ENCODE data around the gene MAP3K3.
A peak's percentile ranks its signal among the peaks of the same experiment; 100 is the strongest.

MAP3K3 gene

DNA sequence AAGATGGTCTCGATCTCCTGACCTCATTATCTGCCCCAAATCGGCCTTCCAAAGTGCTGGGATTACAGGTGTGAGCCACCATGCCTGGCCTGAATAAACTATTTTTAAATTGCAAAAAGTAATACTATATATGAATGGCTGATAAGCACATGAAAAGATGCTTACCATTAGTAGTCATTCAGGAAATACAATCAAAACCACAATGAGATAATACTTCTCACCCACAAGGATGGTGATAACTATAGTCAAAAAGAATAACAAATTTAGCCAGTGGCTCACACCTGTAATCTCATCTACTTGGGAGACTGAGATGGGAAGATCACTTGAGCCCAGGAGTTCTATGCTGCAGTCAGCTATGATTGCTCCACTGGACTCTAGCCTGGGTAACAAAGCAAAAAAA is 23.9 kb upstream of the MAP3K3 start:
- Histone ChIP-seq H3K27me3 (ENCODE audit: control insufficient read depth, insufficient read depth, low read length) (no peaks in the 10 kb centered on the region), H3K4me3 (ENCODE audit: low read length) (no peak overlapping the region), H3K9me3 (replicated peaks; ENCODE audit: low read length) (no peaks in the 10 kb centered on the region), H3K4me2 (ENCODE audit: low read length) (no peak overlapping the region), H3K9ac (ENCODE audit: low read depth, low read length) (no peak overlapping the region), H3K4me1 (ENCODE audit: control insufficient read depth, insufficient read depth, low read length) (peaks cover 12% of the 10 kb centered on the region), H3K36me3 (ENCODE audit: insufficient read depth, low read length) (peaks cover 12% of the 10 kb centered on the region)

- Histone ChIP-seq H3K9me3 (replicated peaks; ENCODE audit: low read length) (no peaks in the 10 kb centered on the region), H3K36me3 (ENCODE audit: insufficient read depth, low read length) (peaks cover 13% of the 10 kb centered on the region), H3K27me3 (ENCODE audit: control insufficient read depth, insufficient read depth, low read length) (no peaks in the 10 kb centered on the region), H3K4me3 (ENCODE audit: low read length) (peak within 1 kb of the TSS; percentile 80), H3K4me1 (ENCODE audit: control insufficient read depth, insufficient read depth, low read length) (peaks cover 12% of the 10 kb centered on the region), H3K9ac (ENCODE audit: low read depth, low read length) (peak within 1 kb of the TSS; percentile 92), H3K4me2 (ENCODE audit: low read length) (peak within 1 kb of the TSS; percentile 89)
Observed at GRCh38 chr17:63600569-63601438, 21.4 kb upstream of the MAP3K3 start, which contains the start of gene TACO1. Gene TACO1, plus strand, starts transcription at chr17:63600895. Its CDS starts 189 bp downstream, at chr17:63601084.

DNA sequence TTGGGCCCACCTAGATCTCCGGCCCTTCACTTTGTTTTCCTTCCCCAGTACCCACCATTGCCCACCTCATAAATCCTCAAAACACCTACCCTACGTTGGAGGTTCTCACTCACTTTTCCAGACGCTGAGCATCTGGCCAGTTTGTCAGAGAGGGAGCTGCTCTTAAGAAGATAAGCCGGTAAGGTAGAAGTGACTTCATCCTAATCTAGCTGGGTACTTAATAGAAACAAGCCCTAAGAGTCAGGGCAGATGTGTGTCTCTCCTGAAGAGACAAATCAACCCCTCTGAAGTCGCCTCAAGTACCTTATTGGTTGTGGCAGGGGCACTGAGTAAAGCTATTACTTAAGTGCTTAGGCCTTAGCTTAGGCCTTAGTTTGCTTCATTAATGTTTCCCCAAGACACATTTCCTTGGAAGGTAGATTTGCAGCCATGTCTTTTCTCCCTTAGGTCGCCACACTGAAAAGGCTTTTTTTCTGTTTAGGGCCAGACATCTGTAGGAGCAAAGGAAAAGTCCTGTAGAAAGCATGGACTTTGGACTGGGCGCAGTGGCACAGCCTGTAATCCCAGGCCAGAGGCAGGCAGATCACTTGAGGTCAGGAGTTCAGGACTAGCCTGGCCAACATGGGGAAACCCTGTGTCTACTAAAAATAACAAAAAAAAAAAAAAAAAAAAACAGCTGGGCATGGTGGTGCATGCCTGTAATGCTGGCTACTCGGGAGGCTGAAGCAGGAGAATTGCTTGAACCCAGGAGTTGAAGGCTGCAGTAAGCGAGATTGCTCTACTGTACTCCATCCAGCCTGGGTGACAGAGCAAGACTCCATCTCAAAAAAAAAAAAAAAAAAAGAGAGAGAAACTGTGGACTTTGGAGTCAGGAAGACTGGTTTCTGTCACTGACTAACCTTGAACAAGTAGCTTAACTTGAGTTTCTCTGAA is 20.5 kb upstream of the MAP3K3 start:
- H3K4me3 ChIP-seq (ENCODE audit: low read length) = peak overlapping the region; percentile 80
- peaks cover 20% of the 10 kb centered on the region for H3K36me3 ChIP-seq (ENCODE audit: insufficient read depth, low read length)
- H3K9me3 ChIP-seq (replicated peaks; ENCODE audit: low read length) = no peaks in the 10 kb centered on the region
- H3K27me3 ChIP-seq (ENCODE audit: control insufficient read depth, insufficient read depth, low read length) = no peaks in the 10 kb centered on the region
- H3K4me1 ChIP-seq (ENCODE audit: control insufficient read depth, insufficient read depth, low read length) = peaks cover 12% of the 10 kb centered on the region
- peak overlapping the region; percentile 92 for H3K9ac ChIP-seq (ENCODE audit: low read depth, low read length)
- peak overlapping the region; percentile 89 for H3K4me2 ChIP-seq (ENCODE audit: low read length)

DNA sequence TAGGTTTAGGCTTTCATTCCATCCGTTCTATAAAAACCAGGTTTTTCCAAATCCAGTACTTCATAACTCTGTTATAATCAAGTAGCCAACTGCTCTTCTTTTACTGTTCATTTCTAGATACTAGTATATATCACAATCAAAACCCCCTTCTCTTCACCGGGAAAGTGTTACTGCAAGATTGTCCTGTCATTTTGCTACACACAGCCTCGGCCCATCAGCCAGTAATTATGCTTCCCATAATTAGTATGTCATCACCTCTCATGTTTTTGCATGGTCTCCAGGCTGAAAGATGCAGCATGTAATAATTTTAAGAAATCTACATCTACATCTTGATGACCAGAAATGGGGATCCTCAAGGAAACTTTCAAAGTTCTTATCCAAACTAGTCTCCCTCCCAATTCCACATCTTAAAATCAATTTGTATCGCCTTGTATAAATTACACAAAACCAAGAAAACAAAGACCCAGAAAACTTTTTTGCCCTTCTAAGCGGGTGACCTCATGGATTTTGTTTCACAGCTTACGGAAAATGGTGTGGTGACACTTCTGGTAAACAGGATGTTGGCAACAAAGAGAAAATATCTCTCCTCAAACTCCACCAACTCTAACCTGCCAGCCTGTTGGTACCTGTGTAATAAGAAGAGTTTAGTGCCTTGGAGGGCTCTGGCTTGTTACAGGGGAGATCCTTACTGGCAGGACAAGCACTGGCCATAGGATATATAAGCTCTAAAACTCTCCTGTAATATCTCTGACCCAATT is 12.2 kb upstream of the MAP3K3 start:
- H3K4me3 ChIP-seq (ENCODE audit: low read length) = no peak overlapping the region
- no peaks in the 10 kb centered on the region for H3K4me1 ChIP-seq (ENCODE audit: control insufficient read depth, insufficient read depth, low read length)
- H3K9ac ChIP-seq (ENCODE audit: low read depth, low read length) = no peak overlapping the region
- H3K9me3 ChIP-seq (replicated peaks; ENCODE audit: low read length) = no peaks in the 10 kb centered on the region
- H3K27me3 ChIP-seq (ENCODE audit: control insufficient read depth, insufficient read depth, low read length) = no peaks in the 10 kb centered on the region
- H3K36me3 ChIP-seq (ENCODE audit: insufficient read depth, low read length) = peaks cover 33% of the 10 kb centered on the region
- H3K4me2 ChIP-seq (ENCODE audit: low read length) = no peak overlapping the region

- Histone ChIP-seq H3K9me3 (replicated peaks; ENCODE audit: low read length) (no peaks in the 10 kb centered on the region), H3K36me3 (ENCODE audit: insufficient read depth, low read length) (peaks cover 26% of the 10 kb centered on the region), H3K4me3 (ENCODE audit: low read length) (no peak overlapping the region), H3K4me1 (ENCODE audit: control insufficient read depth, insufficient read depth, low read length) (no peaks in the 10 kb centered on the region), H3K4me2 (ENCODE audit: low read length) (no peak overlapping the region), H3K27me3 (ENCODE audit: control insufficient read depth, insufficient read depth, low read length) (no peaks in the 10 kb centered on the region), H3K9ac (ENCODE audit: low read depth, low read length) (no peak overlapping the region)
Observed at GRCh38 chr17:63610854-63611253, 11.4 kb upstream of the MAP3K3 start.

- Histone ChIP-seq H3K4me3 (ENCODE audit: low read length) (no peak overlapping the region), H3K9me3 (replicated peaks; ENCODE audit: low read length) (no peaks in the 10 kb centered on the region), H3K9ac (ENCODE audit: low read depth, low read length) (no peak overlapping the region), H3K27me3 (ENCODE audit: control insufficient read depth, insufficient read depth, low read length) (no peaks in the 10 kb centered on the region), H3K4me2 (ENCODE audit: low read length) (no peak overlapping the region), H3K36me3 (ENCODE audit: insufficient read depth, low read length) (peaks cover 22% of the 10 kb centered on the region), H3K4me1 (ENCODE audit: control insufficient read depth, insufficient read depth, low read length) (no peaks in the 10 kb centered on the region)
Observed at GRCh38 chr17:63611354-63611753, 10.9 kb upstream of the MAP3K3 start.

DNA sequence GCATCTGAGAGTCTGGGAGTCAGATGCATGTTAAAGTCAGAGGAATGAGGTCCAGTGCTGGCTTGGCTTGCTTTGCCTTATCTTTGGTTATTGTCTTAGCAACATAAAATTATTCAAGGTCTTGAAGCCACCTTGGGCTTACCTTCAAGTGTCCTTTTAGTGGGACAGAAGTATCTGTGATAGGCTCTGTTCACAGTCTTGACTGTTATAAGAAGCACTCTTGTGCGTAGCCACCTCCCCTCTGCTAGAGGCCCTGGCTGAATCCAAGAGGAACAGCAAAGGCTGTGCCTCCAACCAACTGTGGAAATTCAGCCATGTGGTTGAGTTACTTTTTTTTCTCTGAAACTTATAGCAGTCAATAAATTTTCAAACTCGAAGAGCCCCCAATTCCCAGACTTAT is 8.6 kb upstream of the MAP3K3 start:
- peaks cover under 1% of the 10 kb centered on the region for H3K36me3 ChIP-seq (ENCODE audit: insufficient read depth, low read length)
- no peaks in the 10 kb centered on the region for H3K27me3 ChIP-seq (ENCODE audit: control insufficient read depth, insufficient read depth, low read length)
- H3K9me3 ChIP-seq (replicated peaks; ENCODE audit: low read length) = no peaks in the 10 kb centered on the region
- no peak overlapping the region for H3K4me3 ChIP-seq (ENCODE audit: low read length)
- H3K4me2 ChIP-seq (ENCODE audit: low read length) = no peak overlapping the region
- no peak overlapping the region for H3K9ac ChIP-seq (ENCODE audit: low read depth, low read length)
- H3K4me1 ChIP-seq (ENCODE audit: control insufficient read depth, insufficient read depth, low read length) = no peaks in the 10 kb centered on the region

DNA sequence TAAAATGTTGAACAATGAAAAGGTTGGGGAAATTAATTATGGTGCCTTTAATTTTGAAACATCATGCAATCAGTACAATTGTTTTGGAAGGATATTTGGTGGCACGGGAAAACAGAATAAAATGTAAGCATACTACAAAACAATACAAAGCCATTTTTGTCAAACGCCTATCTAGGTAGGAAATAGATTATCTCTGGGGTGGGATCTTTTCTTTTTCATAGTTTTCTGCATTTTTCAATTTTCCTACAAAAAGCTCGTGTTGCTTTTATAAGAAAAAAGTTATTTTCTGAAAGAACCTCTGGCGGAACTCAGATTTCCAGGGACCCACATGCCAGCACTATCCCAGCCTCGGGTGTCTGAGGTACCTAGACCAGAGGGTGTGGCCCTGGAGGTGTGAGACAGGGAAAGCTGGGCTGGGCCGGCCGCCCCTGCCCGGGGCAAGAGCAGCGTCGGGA is 961 bp upstream of the MAP3K3 start:
- Histone ChIP-seq H3K4me3 (ENCODE audit: low read length) (peak overlapping the region; percentile 81), H3K9me3 (replicated peaks; ENCODE audit: low read length) (no peaks in the 10 kb centered on the region), H3K4me1 (ENCODE audit: control insufficient read depth, insufficient read depth, low read length) (peaks cover 13% of the 10 kb centered on the region), H3K27me3 (ENCODE audit: control insufficient read depth, insufficient read depth, low read length) (no peaks in the 10 kb centered on the region), H3K36me3 (ENCODE audit: insufficient read depth, low read length) (no peaks in the 10 kb centered on the region), H3K9ac (ENCODE audit: low read depth, low read length) (peak overlapping the region; percentile 84), H3K4me2 (ENCODE audit: low read length) (peak overlapping the region; percentile 92)

DNA sequence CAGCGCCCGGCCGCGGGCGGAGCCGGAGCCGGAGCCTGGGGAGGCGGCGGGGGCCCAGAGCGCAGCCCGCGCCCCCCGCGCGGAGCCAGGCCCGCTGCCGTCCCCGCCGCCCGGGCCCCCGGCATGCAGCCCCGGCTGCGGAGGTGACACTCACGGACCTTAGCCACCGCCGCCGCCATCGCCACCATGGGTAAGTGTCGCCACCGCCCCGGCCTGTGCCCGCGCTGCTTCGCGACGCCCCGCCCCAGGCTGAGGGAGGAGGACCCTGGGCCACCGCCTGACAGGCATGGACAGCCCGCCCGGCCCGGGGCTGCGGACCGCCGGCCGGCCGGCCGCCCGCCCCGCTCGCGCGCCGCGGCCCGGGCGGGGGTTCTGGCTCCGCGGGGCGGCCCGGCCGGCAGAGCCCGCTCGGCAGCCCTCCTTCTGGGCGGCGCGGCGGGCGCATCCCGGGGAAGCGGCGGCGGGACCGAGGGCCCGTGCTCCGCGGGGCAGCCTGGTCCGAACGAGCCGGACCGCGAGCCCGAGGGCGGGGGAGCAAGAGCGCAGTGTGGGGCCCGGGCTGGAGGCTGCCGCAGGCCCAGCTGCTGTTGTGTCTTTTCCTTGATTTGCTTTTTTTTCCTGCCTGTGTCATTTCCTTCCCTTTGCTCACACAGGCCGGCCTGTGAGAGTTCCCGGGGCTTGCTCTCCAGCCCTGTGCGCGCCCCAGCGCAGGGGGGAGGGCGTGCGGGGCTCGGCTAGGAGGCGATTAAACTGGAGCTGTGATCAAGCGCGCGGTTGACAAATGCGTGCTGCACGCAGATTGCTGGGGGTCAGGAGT is 565 bp downstream of the MAP3K3 start:
- Histone ChIP-seq H3K4me3 (ENCODE audit: low read length) (peak overlapping the region; percentile 95), H3K9ac (ENCODE audit: low read depth, low read length) (peak overlapping the region; percentile 87), H3K27me3 (ENCODE audit: control insufficient read depth, insufficient read depth, low read length) (no peaks in the 10 kb centered on the region), H3K9me3 (replicated peaks; ENCODE audit: low read length) (no peaks in the 10 kb centered on the region), H3K4me1 (ENCODE audit: control insufficient read depth, insufficient read depth, low read length) (peaks cover 22% of the 10 kb centered on the region), H3K36me3 (ENCODE audit: insufficient read depth, low read length) (no peaks in the 10 kb centered on the region), H3K4me2 (ENCODE audit: low read length) (peak overlapping the region; percentile 92)

GRCh38 chr17:63623786-63624530 is 1.7 kb downstream of the MAP3K3 start:
- Histone ChIP-seq H3K9me3 (replicated peaks; ENCODE audit: low read length) (no peaks in the 10 kb centered on the region), H3K4me2 (ENCODE audit: low read length) (peak overlapping the region; percentile 92), H3K9ac (ENCODE audit: low read depth, low read length) (peak overlapping the region; percentile 87)

More at GRCh38 chr17:63623786-63624530, 1.7 kb downstream of the MAP3K3 start:
- Histone ChIP-seq H3K4me1 (ENCODE audit: control insufficient read depth, insufficient read depth, low read length) (peaks cover 22% of the 10 kb centered on the region), H3K4me3 (ENCODE audit: low read length) (peak overlapping the region; percentile 95), H3K36me3 (ENCODE audit: insufficient read depth, low read length) (no peaks in the 10 kb centered on the region), H3K27me3 (ENCODE audit: control insufficient read depth, insufficient read depth, low read length) (no peaks in the 10 kb centered on the region)

Data from skeletal muscle satellite cell (primary cell).